IMR-90 (cell line): ENCODE measurements around the gene CDC42BPA. TPM values are rescaled to one million over a fixed set of nuclear protein-coding genes. Genes with fewer than 3 reads are reported as not detected.

ENCODE experiments used
- ATAC-seq: fragments of 200-7000 bp; cut with Tn5 transposase; 2 replicates; pipeline ENCODE4 v1.9.1; 2020; ENCODE audit warnings: low read depth, mild to moderate bottlenecking, moderate library complexity
- BruUV-seq: library from RNA; stranded (reverse); fragments of 400-500 nt; replicated peaks from 2 replicates; lab custom pipeline; 2021; lab: Mats Ljungman, UMichigan
- CTCF ChIA-PET: fragments of 300-600 bp; formaldehyde crosslinking; extraction: SDS; loops from one replicate; lab custom pipeline; 2021; ENCODE audit warnings: antibody characterized with exemption; lab: Yijun Ruan, JAX
- POLR2A ChIA-PET: fragments of 300-600 bp; sonication (Branson Sonifier 250); formaldehyde crosslinking; loops from one replicate; lab custom pipeline; 2022; ENCODE audit warnings: antibody characterized with exemption; ENCODE audit not compliant: unreplicated experiment; lab: Charles Lee
- DNase-seq: peaks from one replicate; pipeline ENCODE4 v3.0.0; 2013
- H2AFZ ChIP-seq: replicated peaks from 2 replicates; pipeline ENCODE3; 2013; ENCODE audit warnings: low read length, mild to moderate bottlenecking; ENCODE audit not compliant: poor library complexity
- H2AK5ac ChIP-seq: 2 replicates; pipeline ENCODE4 v1.6.1; 2013; ENCODE audit warnings: low read depth, low read length, inconsistent platforms
- H2AK9ac ChIP-seq: replicated peaks from 2 replicates; pipeline ENCODE3; 2013; ENCODE audit warnings: mild to moderate bottlenecking, low read depth, low read length, moderate library complexity; ENCODE audit not compliant: poor library complexity
- H2BK120ac ChIP-seq: 2 replicates; pipeline ENCODE4 v1.6.1; 2013; ENCODE audit warnings: low read depth, low read length, inconsistent platforms
- H2BK15ac ChIP-seq: 3 replicates; pipeline ENCODE4 v1.6.1; 2013; ENCODE audit warnings: low read depth, low read length, inconsistent platforms
- H2BK20ac ChIP-seq: 2 replicates; pipeline ENCODE4 v1.6.1; 2013; ENCODE audit warnings: low read depth, mild to moderate bottlenecking, inconsistent platforms, low read length, moderate library complexity
- H2BK5ac ChIP-seq: 2 replicates; pipeline ENCODE4 v1.6.1; 2013; ENCODE audit warnings: mild to moderate bottlenecking, low read depth, low read length, inconsistent platforms; ENCODE audit not compliant: poor library complexity, severe bottlenecking
- H3K14ac ChIP-seq: replicated peaks from 2 replicates; pipeline ENCODE4 v1.6.1; 2013; ENCODE audit warnings: low read depth, low read length, inconsistent platforms
- H3K18ac ChIP-seq: 2 replicates; pipeline ENCODE4 v1.6.1; 2013; ENCODE audit warnings: low read depth, low read length, control low read depth
- H3K23ac ChIP-seq: 2 replicates; pipeline ENCODE4 v1.6.1; 2013; ENCODE audit warnings: low read depth, low read length, inconsistent platforms
- H3K27ac ChIP-seq: 2 replicates; pipeline ENCODE4 v1.5.1; 2013; ENCODE audit warnings: mild to moderate bottlenecking, control low read depth, low read length; ENCODE audit not compliant: insufficient read depth
- H3K27me3 ChIP-seq: 2 replicates; pipeline ENCODE4 v1.6.1; 2013; ENCODE audit warnings: low read length; ENCODE audit not compliant: control insufficient read depth, insufficient read depth
- H3K36me3 ChIP-seq: 2 replicates; pipeline ENCODE4 v1.6.1; 2013; ENCODE audit warnings: low read length, mixed read lengths; ENCODE audit not compliant: control insufficient read depth, insufficient read depth
- H3K4ac ChIP-seq: 2 replicates; pipeline ENCODE4 v1.6.1; 2013; ENCODE audit warnings: low read depth, low read length, inconsistent platforms
- H3K4me1 ChIP-seq: 2 replicates; pipeline ENCODE4 v1.6.1; 2013; ENCODE audit warnings: low read length, mixed read lengths; ENCODE audit not compliant: control insufficient read depth, insufficient read depth
- H3K4me2 ChIP-seq: 2 replicates; pipeline ENCODE4 v1.6.1; 2013; ENCODE audit warnings: low read depth, mild to moderate bottlenecking, control low read depth, low read length, moderate library complexity
- H3K4me3 ChIP-seq: 2 replicates; pipeline ENCODE4 v1.5.1; 2013; ENCODE audit warnings: low read depth, mild to moderate bottlenecking, control low read depth, low read length, moderate library complexity; ENCODE audit not compliant: insufficient read depth
- H3K56ac ChIP-seq: 2 replicates; pipeline ENCODE4 v1.6.1; 2013; ENCODE audit warnings: low read length, inconsistent platforms; ENCODE audit not compliant: insufficient read depth; ENCODE audit errors: extremely low read depth
- H3K79me1 ChIP-seq, 2 experiments: 2 replicates each; pipeline ENCODE4 v1.6.1; 2013; ENCODE audit warnings: low read length in 2 of 2, inconsistent platforms in 1 of 2, low read depth in 1 of 2
- H3K9ac ChIP-seq: 2 replicates; pipeline ENCODE4 v1.6.1; 2013; ENCODE audit warnings: low read depth, low read length, control low read depth
- H3K9me1 ChIP-seq: 2 replicates; pipeline ENCODE4 v1.6.1; 2013; ENCODE audit warnings: low read length, inconsistent platforms; ENCODE audit not compliant: insufficient read depth
- H3K9me3 ChIP-seq: 2 replicates; pipeline ENCODE4 v1.6.1; 2013; ENCODE audit warnings: low read length; ENCODE audit not compliant: control insufficient read depth, insufficient read depth
- H4K20me1 ChIP-seq: 2 replicates; pipeline ENCODE4 v1.6.1; 2013; ENCODE audit warnings: low read length, inconsistent platforms; ENCODE audit not compliant: insufficient read depth
- H4K5ac ChIP-seq: 2 replicates; pipeline ENCODE4 v1.6.1; 2013; ENCODE audit warnings: mild to moderate bottlenecking, low read depth, low read length, control low read depth
- H4K8ac ChIP-seq, 2 experiments: 2 replicates each; pipeline ENCODE4 v1.6.1; 2013; ENCODE audit warnings: low read depth in 2 of 2, low read length in 2 of 2, control low read depth in 1 of 2, inconsistent platforms in 1 of 2
- H4K91ac ChIP-seq: 2 replicates; pipeline ENCODE4 v1.6.1; 2013; ENCODE audit warnings: low read depth, low read length, inconsistent platforms; ENCODE audit not compliant: insufficient read depth
- CEBPB ChIP-seq: IDR thresholded peaks from 2 replicates; pipeline ENCODE4 v1.6.1; 2012; ENCODE audit warnings: low read depth, low read length, improper control_type of control experiment
- MAZ ChIP-seq: IDR thresholded peaks from 2 replicates; pipeline ENCODE4 v1.6.1; 2012; ENCODE audit warnings: low read depth, mild to moderate bottlenecking, low read length, improper control_type of control experiment, moderate library complexity, borderline replicate concordance
- NFE2L2 ChIP-seq: fragments of 150-350 bp; IDR thresholded peaks from 2 replicates; pipeline ENCODE4 v1.6.1; 2016; ENCODE audit warnings: low read depth, mild to moderate bottlenecking, low read length
- whole genome bisulfite sequencing, 2 experiments: methylation state at CpG; one replicate each; pipeline versions ENCODE4 v1.1.5 to v1.1.7; 2013; ENCODE audit warnings: missing lambda C conversion rate in 2 of 2; ENCODE audit not compliant: insufficient read length in 1 of 2; ENCODE audit errors: extremely low coverage in 2 of 2; 5-methylcytosine and 5-hydroxymethylcytosine counted together
- dilution Hi-C: fragments of 300-500 bp; cut with HindIII; formaldehyde crosslinking; loops from one replicate; pipeline ENCODE4 v1.14.3; 2018; ENCODE audit warnings: low sequenced_read_pairs; ENCODE audit not compliant: unreplicated experiment
- in situ Hi-C: fragments of 300-500 bp; cut with MboI; formaldehyde crosslinking; loops from 3 replicates; pipeline ENCODE4 v1.14.3; 2019; ENCODE audit warnings: low sequenced_read_pairs, inconsistent platforms, mixed read lengths
- intact Hi-C: fragments of 100-400 bp; cut with micrococcal nuclease; formaldehyde crosslinking; loops from 2 replicates; pipeline ENCODE4 v1.10.0; 2022
- polyA plus RNA-seq, 3 experiments: library from polyadenylated mRNA; depleted of rRNA; stranded (reverse); fragments of >200 nt; gene quantifications; 2 replicates each; pipeline ENCODE4 v1.2.3, GENCODE V29; 2012; ENCODE audit warnings: low replicate concordance in 1 of 3
- total RNA-seq: library from RNA; depleted of rRNA; stranded (reverse); fragments of >200 nt; gene quantifications from 2 replicates; pipeline ENCODE4 v1.2.3, GENCODE V29; 2012

The CDC42BPA gene
- total and polyA plus RNA-seq, 2 of the 4 experiments (the other 2 are of a cell fraction): 9.4 to 27.8 TPM

GRCh38 chr1:227174164-227174563 lies 144.1 kb downstream of the CDC42BPA start:
- Histone ChIP-seq H2AK5ac (no peak overlapping the region), H4K5ac (no peak overlapping the region), H2BK5ac (no peak overlapping the region), H3K18ac (no peak overlapping the region), H3K27me3 (no peaks in the 10 kb centered on the region), H3K27ac (no peak overlapping the region), H2BK120ac (no peak overlapping the region), H3K9ac (no peak overlapping the region), H3K4ac (no peak overlapping the region), H3K4me1 (0 out of 2 replicates have a peak, but pooled peaks cover 2% of the 10 kb centered on the region), H3K36me3 (peaks cover 1% of the 10 kb centered on the region; the same call in 1 of the 2 replicates), H4K91ac (no peak overlapping the region), H2AK9ac (no peak overlapping the region), H3K9me1 (0 out of 2 replicates have a peak, but pooled peaks cover 8% of the 10 kb centered on the region), H2BK15ac (no peak overlapping the region), H3K79me1 (peaks cover 38% of the 10 kb centered on the region in 2 experiments), H4K20me1 (no peaks in the 10 kb centered on the region; the same call in none of the 2 replicates), H3K23ac (no peak overlapping the region), H3K4me3 (no peak overlapping the region), H2AFZ (no peak overlapping the region), H3K4me2 (no peak overlapping the region), H3K56ac (no peak overlapping the region), H2BK20ac (no peak overlapping the region), H4K8ac (no peak overlapping the region), H3K14ac (no peak overlapping the region), H3K9me3 (no peaks in the 10 kb centered on the region)
- intact Hi-C loops: no loop called here
- no peak for TF ChIP-seq NFE2L2
- TF ChIP-seq CEBPB: peak; percentile 67
- TF ChIP-seq MAZ: no peak
- DNase-seq: peak; percentile 70
- ChIA-PET POLR2A (no interaction called here), CTCF (no interaction called here)
- in situ Hi-C loops: no loop called here
- BruUV-seq: no TSS peak
- no CpG with 5 or more reads among the region's 2 CpGs for WGBS, 2 experiments
- ATAC-seq: peak; percentile 71
- dilution Hi-C loops: no loop called here
